HG03558 (cell line): ENCODE measurements around the gene IL26.
"Not testable (repeated sequence)": the region's sequence is repeated elsewhere in the genome, so short reads cannot be mapped to it uniquely, and the experiment has no call there.

ENCODE experiments used
- ATAC-seq: cut with Tn5 transposase; IDR thresholded peaks from one replicate; pipeline ENCODE4 v1.9.1; 2021; ENCODE audit warnings: moderate number of reproducible peaks; ENCODE audit not compliant: unreplicated experiment; ENCODE audit errors: extremely low read depth

Gene IL26

GRCh38 chr12:68240975-68241374 lies 15.4 kb upstream of the IL26 start:
- peak; percentile 96 for ATAC-seq

DNA sequence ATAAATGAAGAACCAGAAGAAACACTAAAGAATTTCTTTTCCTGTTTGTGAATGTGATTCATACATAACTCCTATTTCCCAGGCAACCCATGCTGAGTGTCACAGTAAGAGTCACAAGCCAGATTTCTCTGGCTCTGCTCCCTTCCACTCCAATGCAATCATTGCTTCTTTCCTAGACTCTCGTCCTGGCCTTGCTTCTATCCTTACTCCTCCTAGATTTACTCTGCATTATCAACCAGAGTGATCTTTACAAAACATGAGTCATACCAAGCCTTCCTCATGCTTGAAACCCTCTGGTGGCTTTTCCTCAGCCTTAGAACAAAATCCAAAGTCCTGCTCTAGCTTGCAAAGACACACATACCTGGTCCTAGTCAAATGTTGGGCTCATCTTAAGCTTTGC lies 14.5 kb upstream of the IL26 start:
- no peak for ATAC-seq

GRCh38 chr12:68239309-68239982 lies 13.8 kb upstream of the IL26 start:
- ATAC-seq, result no peak

DNA sequence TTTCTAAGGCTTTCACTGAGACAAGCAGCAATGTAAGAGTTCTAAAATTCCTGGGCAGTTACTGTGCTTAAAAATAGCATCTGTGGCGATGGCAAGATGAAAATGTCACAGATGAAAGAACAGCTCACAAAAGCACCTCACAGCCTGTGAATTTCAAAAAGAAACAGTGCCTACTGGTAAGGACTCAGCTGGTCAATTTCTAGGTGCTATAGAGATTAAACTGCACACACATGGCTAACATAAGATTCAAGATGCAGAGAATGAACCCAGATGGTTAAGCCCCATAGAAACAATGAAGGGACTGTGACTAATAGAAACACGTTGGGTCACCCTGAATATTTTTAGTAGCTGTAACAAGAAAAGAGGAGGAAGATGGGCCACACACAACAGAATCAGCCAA lies 12.0 kb upstream of the IL26 start:
- ATAC-seq, result no peak

- ATAC-seq, result no peak
Measured at GRCh38 chr12:68237078-68237477, 11.5 kb upstream of the IL26 start.

DNA sequence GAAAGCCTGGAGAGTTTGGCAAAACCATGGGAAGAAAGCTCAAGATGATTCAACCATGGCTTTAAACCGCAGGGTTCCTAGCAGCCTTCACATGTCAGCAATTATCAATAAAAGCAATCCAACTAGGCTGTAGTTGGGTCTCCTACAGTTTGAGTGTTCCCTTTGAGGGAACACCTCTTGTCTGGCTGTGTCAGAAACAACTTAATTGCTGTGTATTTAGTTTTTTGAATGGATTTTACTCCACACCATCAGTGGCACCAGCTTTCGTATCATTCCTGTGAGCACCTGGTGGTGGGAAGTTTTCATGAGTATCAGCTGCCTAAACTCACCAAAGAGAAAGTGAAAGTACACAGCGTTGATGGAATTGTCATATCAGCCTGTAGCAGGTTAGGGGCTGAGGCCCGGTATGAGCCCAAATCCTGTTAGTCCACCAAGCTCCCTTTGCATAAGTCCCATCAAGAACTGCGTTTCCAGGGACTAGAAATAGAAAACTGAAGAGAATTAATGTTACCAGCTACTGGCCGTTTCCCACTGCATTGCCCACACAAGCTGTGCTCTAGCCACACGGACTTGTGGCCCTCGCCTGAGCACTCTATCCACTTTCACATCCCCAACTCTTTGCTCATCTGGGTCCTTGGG lies 10.9 kb upstream of the IL26 start:
- ATAC-seq, result no peak

GRCh38 chr12:68235576-68235975 lies 10.0 kb upstream of the IL26 start:
- no peak for ATAC-seq

GRCh38 chr12:68234140-68234539 lies 8.5 kb upstream of the IL26 start:
- ATAC-seq, result no peak

- ATAC-seq, result no peak
Measured at GRCh38 chr12:68233498-68233897, 7.9 kb upstream of the IL26 start.

- no peak for ATAC-seq
Measured at GRCh38 chr12:68231691-68232090, 6.1 kb upstream of the IL26 start.

DNA sequence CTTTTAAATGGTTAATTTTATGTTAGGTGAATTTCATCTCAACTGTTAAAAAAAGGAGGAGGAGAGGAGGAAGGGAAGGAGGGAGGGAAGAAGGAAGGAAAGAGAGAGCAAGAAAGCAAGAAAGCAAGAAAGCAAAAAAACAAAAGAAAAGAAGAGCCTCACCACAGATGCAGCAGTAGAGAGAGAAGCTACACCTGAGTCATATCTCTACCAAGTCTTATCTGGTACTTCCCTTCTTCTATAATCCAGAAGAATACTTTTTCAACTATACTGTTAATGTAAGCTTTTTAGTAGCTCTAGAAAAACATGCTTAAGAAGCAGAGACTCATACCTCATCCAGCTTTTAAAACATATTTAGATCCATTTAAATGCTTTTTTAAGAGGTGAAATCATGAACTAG lies 5.6 kb upstream of the IL26 start:
- ATAC-seq, result no peak

DNA sequence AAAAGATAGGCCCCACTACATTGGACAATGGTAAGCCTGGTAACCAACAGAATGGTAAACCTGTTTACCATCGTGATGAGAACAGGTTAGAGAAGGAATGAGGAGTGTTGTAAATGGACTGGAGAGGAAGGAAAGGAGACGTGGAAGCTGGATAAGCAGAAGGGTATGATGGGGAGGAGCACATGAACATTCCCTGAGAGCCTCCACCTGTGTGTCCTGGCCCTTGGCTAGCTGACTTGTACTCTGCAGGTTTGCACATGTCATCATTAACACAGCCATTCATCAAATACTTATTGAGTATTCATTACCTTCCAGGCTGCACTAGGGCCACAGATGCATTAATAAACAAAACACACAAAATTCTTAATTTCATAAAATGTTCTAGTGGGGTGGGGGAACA lies 4.3 kb upstream of the IL26 start:
- ATAC-seq, result no peak

DNA sequence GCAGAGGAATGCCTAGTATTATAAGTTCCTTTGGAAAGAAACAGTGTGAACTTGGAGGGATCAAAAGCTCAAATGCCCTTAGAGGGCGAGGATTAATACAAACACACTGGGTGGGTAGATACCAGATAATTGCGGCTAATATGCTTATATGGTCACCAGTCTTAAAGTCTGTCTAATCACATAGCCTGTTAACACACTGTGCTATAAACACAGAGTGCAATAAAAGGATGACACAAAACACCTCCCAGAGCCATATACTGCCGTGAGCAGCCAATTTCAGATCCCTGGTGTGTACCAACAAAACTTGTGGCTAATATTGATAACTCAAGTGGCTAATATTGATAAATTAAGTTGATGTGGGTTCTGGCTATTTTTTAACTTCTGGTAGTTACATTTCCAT lies 1.7 kb upstream of the IL26 start:
- no peak for ATAC-seq

GRCh38 chr12:68224613-68225285 lies 861 bp downstream of the IL26 start:
- ATAC-seq, result no peak

GRCh38 chr12:68223067-68223747 lies 2.4 kb downstream of the IL26 start:
- no peak for ATAC-seq

- ATAC-seq, result no peak
Measured at GRCh38 chr12:68222326-68222725, 3.3 kb downstream of the IL26 start.

DNA sequence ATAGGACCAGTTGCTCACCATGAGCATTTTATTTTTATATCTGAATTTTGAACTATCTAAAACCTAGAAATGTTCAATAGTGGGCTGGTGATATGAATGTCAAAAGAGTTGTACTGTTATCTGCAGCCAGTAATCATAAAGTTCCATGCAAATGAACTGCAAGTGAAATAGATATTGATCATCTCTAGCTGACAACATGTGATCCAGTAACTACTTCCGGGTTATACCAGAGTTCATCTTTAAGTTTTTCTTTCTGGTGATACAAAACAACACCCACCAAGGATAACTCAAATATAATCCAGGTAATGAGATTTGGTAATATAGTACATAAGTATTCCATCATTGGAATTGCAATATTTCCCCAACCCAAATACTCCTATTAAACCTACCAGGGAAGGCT lies 4.1 kb downstream of the IL26 start:
- no peak for ATAC-seq

DNA sequence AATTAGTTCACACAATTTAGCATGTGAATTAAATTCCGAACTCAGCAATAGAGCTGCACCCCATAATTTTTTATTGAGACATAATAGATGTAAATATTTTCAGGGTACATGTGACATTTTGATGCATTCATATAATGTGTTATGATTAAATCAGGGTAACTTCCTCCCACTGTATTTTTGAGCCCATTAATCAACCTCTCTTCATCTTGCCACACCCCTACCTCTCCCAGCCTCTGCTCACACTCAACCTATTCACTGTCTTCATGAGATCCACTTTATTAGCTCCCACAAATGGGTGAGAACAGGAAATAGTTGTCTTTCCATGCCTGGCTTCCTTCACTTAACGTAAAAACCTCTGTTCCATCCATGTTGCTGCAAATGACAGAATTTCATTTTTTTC lies 14.7 kb downstream of the IL26 start:
- ATAC-seq, result no peak

GRCh38 chr12:68209048-68209728 lies 16.4 kb downstream of the IL26 start:
- ATAC-seq, result not testable (repeated sequence)

- ATAC-seq, result no peak
Measured at GRCh38 chr12:68207276-68207675, 18.3 kb downstream of the IL26 start.

DNA sequence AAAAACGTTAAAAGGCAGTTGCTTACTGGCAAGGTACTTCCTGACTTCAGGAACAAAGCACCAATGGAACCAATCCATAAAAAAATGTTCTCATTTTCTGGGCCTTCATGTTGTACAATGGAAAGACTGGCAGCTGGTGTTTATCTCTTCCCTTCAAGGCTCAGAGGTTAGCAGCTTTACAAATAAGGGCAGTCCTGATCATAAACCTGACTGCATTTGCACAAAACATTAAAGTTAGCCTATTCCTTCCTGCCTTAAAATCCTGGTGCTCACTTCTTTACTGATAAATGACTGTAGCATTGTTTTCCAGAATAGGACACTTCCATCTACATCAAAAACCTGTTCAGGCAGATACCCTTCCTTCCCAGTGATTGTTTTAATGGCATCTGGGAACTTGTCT lies 19.2 kb downstream of the IL26 start:
- ATAC-seq, result no peak
